ENCODE results near the gene RDH16.

- TF ChIP-seq, protein P1, sequence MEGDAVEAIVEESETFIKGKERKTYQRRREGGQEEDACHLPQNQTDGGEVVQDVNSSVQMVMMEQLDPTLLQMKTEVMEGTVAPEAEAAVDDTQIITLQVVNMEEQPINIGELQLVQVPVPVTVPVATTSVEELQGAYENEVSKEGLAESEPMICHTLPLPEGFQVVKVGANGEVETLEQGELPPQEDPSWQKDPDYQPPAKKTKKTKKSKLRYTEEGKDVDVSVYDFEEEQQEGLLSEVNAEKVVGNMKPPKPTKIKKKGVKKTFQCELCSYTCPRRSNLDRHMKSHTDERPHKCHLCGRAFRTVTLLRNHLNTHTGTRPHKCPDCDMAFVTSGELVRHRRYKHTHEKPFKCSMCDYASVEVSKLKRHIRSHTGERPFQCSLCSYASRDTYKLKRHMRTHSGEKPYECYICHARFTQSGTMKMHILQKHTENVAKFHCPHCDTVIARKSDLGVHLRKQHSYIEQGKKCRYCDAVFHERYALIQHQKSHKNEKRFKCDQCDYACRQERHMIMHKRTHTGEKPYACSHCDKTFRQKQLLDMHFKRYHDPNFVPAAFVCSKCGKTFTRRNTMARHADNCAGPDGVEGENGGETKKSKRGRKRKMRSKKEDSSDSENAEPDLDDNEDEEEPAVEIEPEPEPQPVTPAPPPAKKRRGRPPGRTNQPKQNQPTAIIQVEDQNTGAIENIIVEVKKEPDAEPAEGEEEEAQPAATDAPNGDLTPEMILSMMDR (IDR thresholded peaks at IDR 0.05): no peak
- no peak for TF ChIP-seq POLR2AphosphoS5 (IDR thresholded peaks at IDR 0.05; ENCODE audit: insufficient read depth in 1 of 2, low read depth in 1 of 2)
- no peak for TF ChIP-seq POLR2A (IDR thresholded peaks at IDR 0.05)
Measured at GRCh38 chr12:56958422-56958821, 1.0 kb upstream of the RDH16 start.
